Neural progenitor cell (in vitro differentiated cells): ENCODE measurements around the gene SETDB2. TPM values are rescaled to one million over a fixed set of nuclear protein-coding genes. Genes with fewer than 3 reads are reported as not detected.

Experiments
- DNase-seq: peaks from one replicate; pipeline ENCODE4 v3.0.0-alpha.2; 2016; ENCODE audit warnings: low spot score
- H2AFZ ChIP-seq: fragments of 200-600 bp; sonication (generic); replicated peaks from 2 replicates; pipeline ENCODE4 v1.6.1; 2016; ENCODE audit warnings: antibody characterized with exemption
- H3F3A ChIP-seq: fragments of 200-600 bp; sonication (generic); 2 replicates; pipeline ENCODE4 v1.6.1; 2016; ENCODE audit warnings: antibody characterized with exemption, low read depth
- H3K27ac ChIP-seq: fragments of 200-600 bp; sonication (generic); 2 replicates; pipeline ENCODE4 v1.5.1; 2016; ENCODE audit warnings: mild to moderate bottlenecking
- H3K27me3 ChIP-seq: fragments of 200-600 bp; sonication (generic); 2 replicates; pipeline ENCODE4 v1.6.1; 2016; ENCODE audit warnings: mild to moderate bottlenecking, moderate library complexity
- H3K36me3 ChIP-seq: fragments of 200-600 bp; sonication (generic); 2 replicates; pipeline ENCODE4 v1.5.1; 2016
- H3K4me1 ChIP-seq: fragments of 200-600 bp; sonication (generic); 2 replicates; pipeline ENCODE4 v1.6.1; 2016; ENCODE audit warnings: mixed run types
- H3K4me2 ChIP-seq: fragments of 200-600 bp; sonication (generic); 2 replicates; pipeline ENCODE4 v1.6.1; 2016
- H3K4me3 ChIP-seq: fragments of 200-600 bp; sonication (generic); 2 replicates; pipeline ENCODE4 v1.5.1; 2016
- H3K79me2 ChIP-seq: fragments of 200-600 bp; sonication (generic); 2 replicates; pipeline ENCODE4 v1.6.1; 2016; ENCODE audit warnings: low read depth
- H3K9ac ChIP-seq: fragments of 200-600 bp; sonication (generic); 2 replicates; pipeline ENCODE4 v1.6.1; 2016
- H3K9me3 ChIP-seq: fragments of 200-600 bp; sonication (generic); 2 replicates; pipeline ENCODE4 v1.5.1; 2016; ENCODE audit warnings: low read depth
- H4K20me1 ChIP-seq: fragments of 200-600 bp; sonication (generic); 2 replicates; pipeline ENCODE4 v1.6.1; 2016; ENCODE audit warnings: low read depth
- H3K27ac Mint-ChIP-seq: 3 replicates; pipeline ENCODE4 v1.8.0; 2021; ENCODE audit warnings: mixed read lengths
- H3K27me3 Mint-ChIP-seq: 2 replicates; pipeline ENCODE4 v1.8.0; 2022; ENCODE audit warnings: low read depth, mild to moderate bottlenecking, inconsistent platforms, moderate library complexity, mixed read lengths; ENCODE audit not compliant: insufficient read depth
- H3K36me3 Mint-ChIP-seq: 3 replicates; pipeline ENCODE4 v1.8.0; 2021; ENCODE audit warnings: mixed read lengths
- H3K4me1 Mint-ChIP-seq: 3 replicates; pipeline ENCODE4 v1.8.0; 2021; ENCODE audit warnings: mixed read lengths
- H3K4me3 Mint-ChIP-seq: 3 replicates; pipeline ENCODE4 v1.8.0; 2021; ENCODE audit warnings: mild to moderate bottlenecking, moderate library complexity, mixed read lengths
- H3K9me3 Mint-ChIP-seq: 3 replicates; pipeline ENCODE4 v1.8.0; 2020; ENCODE audit warnings: mixed read lengths
- CTCF ChIP-seq: fragments of 200-600 bp; sonication (generic); IDR thresholded peaks from 2 replicates; pipeline ENCODE4 v1.5.1; 2017; ENCODE audit warnings: antibody characterized with exemption, mild to moderate bottlenecking
- EZH2 ChIP-seq: fragments of 200-600 bp; sonication (generic); IDR thresholded peaks from 2 replicates; pipeline ENCODE4 v1.6.1; 2017; ENCODE audit warnings: antibody characterized with exemption, mild to moderate bottlenecking, moderate library complexity
- EZH2phosphoT487 ChIP-seq: fragments of 200-600 bp; sonication (generic); IDR thresholded peaks from 2 replicates; pipeline ENCODE4 v1.6.1; 2017; ENCODE audit warnings: antibody characterized with exemption
- total RNA-seq: library from RNA; depleted of rRNA; stranded (reverse); fragments of >200 nt; gene quantifications from 2 replicates; pipeline ENCODE4 v1.2.3, GENCODE V29; 2015; ENCODE audit warnings: low replicate concordance

SETDB2 gene
- total RNA-seq, 1 donor from 2014 or later = 9.5 TPM

- H3K79me2 ChIP-seq = no peaks in the 10 kb centered on the region
- H3K4me2 ChIP-seq = no peak overlapping the region
- H3F3A ChIP-seq = peaks cover 25% of the 10 kb centered on the region
- H3K9ac ChIP-seq = no peak overlapping the region
- H3K9me3 ChIP-seq = no peaks in the 10 kb centered on the region
- Mint-ChIP-seq H3K36me3 (peaks cover 2% of the 10 kb centered on the region), H3K4me3 (no peak overlapping the region), H3K27ac (no peak overlapping the region), H3K9me3 (peaks cover 5% of the 10 kb centered on the region), H3K4me1 (peaks cover 6% of the 10 kb centered on the region), H3K27me3 (no peaks in the 10 kb centered on the region)
- no peak overlapping the region for H3K27ac ChIP-seq
- H3K36me3 ChIP-seq = no peaks in the 10 kb centered on the region
- H3K27me3 ChIP-seq = no peaks in the 10 kb centered on the region
- H4K20me1 ChIP-seq = no peaks in the 10 kb centered on the region
- no peak overlapping the region for H2AFZ ChIP-seq
- peaks cover under 1% of the 10 kb centered on the region for H3K4me1 ChIP-seq
- H3K4me3 ChIP-seq = no peak overlapping the region
- no peak for TF ChIP-seq CTCF
- no peak for TF ChIP-seq EZH2
- no peak for TF ChIP-seq EZH2phosphoT487
- DNase-seq = no peak
Observed at GRCh38 chr13:49499889-49500660, 56.0 kb downstream of the SETDB2 start.

- no peak for DNase-seq
- Histone ChIP-seq H3K79me2 (no peaks in the 10 kb centered on the region), H3F3A (no peaks in the 10 kb centered on the region), H3K9ac (no peak overlapping the region), H3K27me3 (no peaks in the 10 kb centered on the region), H3K4me1 (peaks cover 4% of the 10 kb centered on the region), H2AFZ (no peak overlapping the region), H3K36me3 (no peaks in the 10 kb centered on the region), H3K9me3 (no peaks in the 10 kb centered on the region), H3K27ac (no peak overlapping the region), H3K4me2 (no peak overlapping the region), H3K4me3 (no peak overlapping the region), H4K20me1 (no peaks in the 10 kb centered on the region)
- H3K27me3 Mint-ChIP-seq = no peaks in the 10 kb centered on the region
- H3K9me3 Mint-ChIP-seq = no peaks in the 10 kb centered on the region
- H3K4me1 Mint-ChIP-seq = peaks cover 6% of the 10 kb centered on the region
- H3K27ac Mint-ChIP-seq = no peak overlapping the region
- TF ChIP-seq EZH2 = no peak
- TF ChIP-seq EZH2phosphoT487 = no peak
- TF ChIP-seq CTCF = no peak
- H3K36me3 Mint-ChIP-seq = no peaks in the 10 kb centered on the region
- H3K4me3 Mint-ChIP-seq = no peak overlapping the region
Observed at GRCh38 chr13:49502954-49503353, 58.9 kb downstream of the SETDB2 start.

- Mint-ChIP-seq H3K27ac (no peak overlapping the region), H3K9me3 (no peaks in the 10 kb centered on the region), H3K4me3 (no peak overlapping the region), H3K27me3 (no peaks in the 10 kb centered on the region), H3K36me3 (no peaks in the 10 kb centered on the region), H3K4me1 (peaks cover 6% of the 10 kb centered on the region)
- no peak for TF ChIP-seq EZH2
- TF ChIP-seq CTCF = no peak
- no peak for TF ChIP-seq EZH2phosphoT487
- Histone ChIP-seq H3K4me1 (peaks cover 4% of the 10 kb centered on the region), H3K9me3 (no peaks in the 10 kb centered on the region), H3F3A (no peaks in the 10 kb centered on the region), H2AFZ (no peak overlapping the region), H3K4me2 (no peak overlapping the region), H3K27me3 (no peaks in the 10 kb centered on the region), H3K27ac (no peak overlapping the region), H3K9ac (no peak overlapping the region), H3K36me3 (no peaks in the 10 kb centered on the region), H3K4me3 (no peak overlapping the region), H4K20me1 (no peaks in the 10 kb centered on the region), H3K79me2 (no peaks in the 10 kb centered on the region)
- DNase-seq = no peak
Observed at GRCh38 chr13:49503951-49504350, 59.9 kb downstream of the SETDB2 start.
